GM23338 (cell line): ENCODE results near the gene CPNE5. TPM values are rescaled to one million over a fixed set of nuclear protein-coding genes. Genes with fewer than 3 reads are reported as not detected.

Experiments
- ATAC-seq: fragments of 200-7000 bp; cut with Tn5 transposase; 3 replicates; pipeline ENCODE4 v1.9.1; 2020
- DNase-seq: peaks from one replicate; pipeline ENCODE4 v3.0.0-alpha.2; 2015; ENCODE audit warnings: low spot score
- H2AFZ ChIP-seq: fragments of 200-600 bp; sonication (generic); 2 replicates; pipeline ENCODE4 v1.8.0; 2016; ENCODE audit warnings: antibody characterized with exemption, mild to moderate bottlenecking, moderate library complexity
- H3F3A ChIP-seq: fragments of 200-600 bp; sonication (generic); replicated peaks from 2 replicates; pipeline ENCODE4 v1.8.0; 2017; ENCODE audit warnings: antibody characterized with exemption, mixed run types, low read depth
- H3K27ac ChIP-seq: fragments of 200-600 bp; sonication (generic); 2 replicates; pipeline ENCODE4 v1.6.1; 2016; ENCODE audit warnings: low read depth
- H3K27me3 ChIP-seq: fragments of 200-600 bp; sonication (generic); 2 replicates; pipeline ENCODE4 v1.8.0; 2016; ENCODE audit warnings: mild to moderate bottlenecking, mixed run types, moderate library complexity; ENCODE audit not compliant: insufficient read depth
- H3K36me3 ChIP-seq: fragments of 200-600 bp; sonication (generic); 2 replicates; pipeline ENCODE4 v1.8.0; 2016; ENCODE audit warnings: mild to moderate bottlenecking; ENCODE audit not compliant: insufficient read depth
- H3K4me1 ChIP-seq: fragments of 200-600 bp; sonication (generic); 2 replicates; pipeline ENCODE4 v1.8.0; 2016; ENCODE audit warnings: mild to moderate bottlenecking, moderate library complexity; ENCODE audit not compliant: insufficient read depth
- H3K4me2 ChIP-seq: fragments of 200-600 bp; sonication (generic); 2 replicates; pipeline ENCODE4 v1.7.1; 2017; ENCODE audit warnings: mixed run types
- H3K4me3 ChIP-seq: fragments of 200-600 bp; sonication (generic); 2 replicates; pipeline ENCODE4 v1.6.1; 2016; ENCODE audit warnings: mixed run types
- H3K79me2 ChIP-seq: fragments of 200-600 bp; sonication (generic); replicated peaks from 2 replicates; pipeline ENCODE4 v1.8.0; 2017; ENCODE audit warnings: mild to moderate bottlenecking; ENCODE audit not compliant: insufficient read depth
- H3K9me2 ChIP-seq: fragments of 200-600 bp; sonication (generic); 2 replicates; pipeline ENCODE4 v1.8.0; 2017; ENCODE audit not compliant: insufficient read depth
- H4K20me1 ChIP-seq: fragments of 200-600 bp; sonication (generic); replicated peaks from 2 replicates; pipeline ENCODE4 v1.8.0; 2017; ENCODE audit warnings: mild to moderate bottlenecking; ENCODE audit not compliant: insufficient read depth
- H3K27ac Mint-ChIP-seq: 2 replicates; pipeline ENCODE4 v1.8.0; 2020; ENCODE audit warnings: inconsistent platforms, mild to moderate bottlenecking, moderate library complexity, mixed read lengths
- H3K27me3 Mint-ChIP-seq: 3 replicates; pipeline ENCODE4 v1.8.0; 2022; ENCODE audit warnings: low read depth, mild to moderate bottlenecking, moderate library complexity, mixed read lengths, inconsistent platforms; ENCODE audit not compliant: insufficient read depth, poor library complexity
- H3K36me3 Mint-ChIP-seq: 3 replicates; pipeline ENCODE4 v1.8.0; 2021; ENCODE audit warnings: low read depth, mild to moderate bottlenecking, inconsistent platforms, moderate library complexity, mixed read lengths
- H3K4me1 Mint-ChIP-seq: 3 replicates; pipeline ENCODE4 v1.8.0; 2020; ENCODE audit warnings: mild to moderate bottlenecking, inconsistent platforms, mixed read lengths
- H3K4me3 Mint-ChIP-seq: 3 replicates; pipeline ENCODE4 v1.8.0; 2021; ENCODE audit warnings: moderate library complexity, mild to moderate bottlenecking, inconsistent platforms, mixed read lengths
- H3K9me3 Mint-ChIP-seq: 3 replicates; pipeline ENCODE4 v1.8.0; 2020; ENCODE audit warnings: moderate library complexity, mild to moderate bottlenecking, inconsistent platforms, mixed read lengths
- CREB1 ChIP-seq: fragments of 250-450 bp; sonication (Bioruptor Pico); IDR thresholded peaks from 2 replicates; pipeline ENCODE4 v1.5.0; 2020; ENCODE audit warnings: low read depth, mild to moderate bottlenecking, moderate library complexity
- EZH2 ChIP-seq: fragments of 200-600 bp; sonication (generic); IDR thresholded peaks from one replicate; pipeline ENCODE4 v1.8.0; 2017; ENCODE audit warnings: antibody characterized with exemption, mild to moderate bottlenecking, low read depth; ENCODE audit not compliant: unreplicated experiment
- EZH2phosphoT487 ChIP-seq: fragments of 200-600 bp; sonication (generic); IDR thresholded peaks from one replicate; pipeline ENCODE4 v1.8.1; 2018; ENCODE audit warnings: antibody characterized with exemption; ENCODE audit not compliant: unreplicated experiment
- JUNB ChIP-seq: IDR thresholded peaks from one replicate; pipeline ENCODE4 v1.6.1; 2016; ENCODE audit warnings: antibody characterized with exemption; ENCODE audit not compliant: unreplicated experiment
- NANOG ChIP-seq: IDR thresholded peaks from 2 replicates; pipeline ENCODE4 v1.6.1; 2016; ENCODE audit warnings: antibody characterized with exemption, borderline replicate concordance
- POLR2AphosphoS5 ChIP-seq: IDR thresholded peaks from 2 replicates; pipeline ENCODE4 v1.6.1; 2016; ENCODE audit warnings: antibody characterized with exemption, low read depth
- STAT1 ChIP-seq: IDR thresholded peaks from one replicate; pipeline ENCODE4 v1.6.1; 2016; ENCODE audit warnings: antibody characterized with exemption; ENCODE audit not compliant: unreplicated experiment
- ZNF114 ChIP-seq: fragments of 250-450 bp; sonication (Bioruptor Pico); IDR thresholded peaks from 2 replicates; pipeline ENCODE4 v1.5.0; 2020; ENCODE audit warnings: mild to moderate bottlenecking, moderate library complexity
- ZNF331 ChIP-seq: fragments of 250-450 bp; sonication (Bioruptor Pico); IDR thresholded peaks from 2 replicates; pipeline ENCODE4 v1.5.0; 2020; ENCODE audit warnings: low read depth, mild to moderate bottlenecking, moderate library complexity
- polyA plus RNA-seq: library from polyadenylated mRNA; unstranded; fragments of >200 nt; fragmentation: Nextera tagmentation; extraction: Ambion mirVana; gene quantifications from 2 replicates; pipeline ENCODE4 v1.2.1, GENCODE V29; 2016
- total RNA-seq: library from RNA; depleted of rRNA; stranded (reverse); fragments of >200 nt; shearing (Covaris generic); gene quantifications from 2 replicates; pipeline ENCODE4 v1.2.3, GENCODE V29; 2014
- TF ChIP-seq, protein P1 (sequence below), 2 experiments: fragments of 200-600 bp in 1 of 2; sonication (generic) in 1 of 2; conservative IDR thresholded peaks; 2 replicates each; pipeline versions ENCODE4 v1.5.1 to v1.6.1; 2016 to 2017; ENCODE audit warnings: antibody characterized with exemption in 2 of 2, low read depth in 2 of 2, mild to moderate bottlenecking in 2 of 2, moderate library complexity in 1 of 2
- TF ChIP-seq, protein P2 (sequence below): IDR thresholded peaks from 2 replicates; pipeline ENCODE4 v1.6.1; 2016; ENCODE audit warnings: antibody characterized with exemption

Gene CPNE5
- total and polyA plus RNA-seq, 2 experiments from 2014 or later = 0.14 to 0.42 TPM

DNA sequence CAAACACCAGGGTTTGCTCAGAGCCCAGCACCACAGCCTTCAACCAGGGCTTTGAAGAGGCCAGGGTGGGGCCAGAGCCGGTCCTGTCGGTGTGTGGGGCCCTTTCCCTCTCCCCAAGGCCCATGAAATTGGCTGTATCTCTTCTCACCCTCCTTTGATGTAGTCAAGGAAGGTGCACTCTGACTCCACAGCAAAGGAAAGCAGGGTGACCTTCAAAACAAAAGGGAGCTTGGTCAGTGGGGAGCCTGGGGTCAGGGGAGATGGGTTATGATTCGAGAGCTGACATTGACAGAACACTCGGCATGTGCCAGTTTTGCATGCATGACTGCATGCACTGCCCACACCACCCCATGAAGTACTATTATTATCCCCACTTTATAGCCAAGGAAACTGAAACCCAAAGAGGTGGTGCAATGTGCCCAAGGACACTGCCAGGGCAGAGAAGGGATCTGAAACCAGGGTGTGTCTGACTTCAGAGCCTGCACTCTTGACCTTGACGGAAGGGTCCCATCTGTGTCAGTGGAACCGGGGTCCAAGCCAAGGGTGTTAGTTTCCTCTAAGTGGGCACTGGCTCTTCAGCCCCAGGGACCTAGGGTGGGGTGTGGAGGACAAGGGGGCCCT lies 86.2 kb downstream of the CPNE5 start (continued):
- no peak for TF ChIP-seq EZH2
- TF ChIP-seq POLR2AphosphoS5 = no peak

DNA sequence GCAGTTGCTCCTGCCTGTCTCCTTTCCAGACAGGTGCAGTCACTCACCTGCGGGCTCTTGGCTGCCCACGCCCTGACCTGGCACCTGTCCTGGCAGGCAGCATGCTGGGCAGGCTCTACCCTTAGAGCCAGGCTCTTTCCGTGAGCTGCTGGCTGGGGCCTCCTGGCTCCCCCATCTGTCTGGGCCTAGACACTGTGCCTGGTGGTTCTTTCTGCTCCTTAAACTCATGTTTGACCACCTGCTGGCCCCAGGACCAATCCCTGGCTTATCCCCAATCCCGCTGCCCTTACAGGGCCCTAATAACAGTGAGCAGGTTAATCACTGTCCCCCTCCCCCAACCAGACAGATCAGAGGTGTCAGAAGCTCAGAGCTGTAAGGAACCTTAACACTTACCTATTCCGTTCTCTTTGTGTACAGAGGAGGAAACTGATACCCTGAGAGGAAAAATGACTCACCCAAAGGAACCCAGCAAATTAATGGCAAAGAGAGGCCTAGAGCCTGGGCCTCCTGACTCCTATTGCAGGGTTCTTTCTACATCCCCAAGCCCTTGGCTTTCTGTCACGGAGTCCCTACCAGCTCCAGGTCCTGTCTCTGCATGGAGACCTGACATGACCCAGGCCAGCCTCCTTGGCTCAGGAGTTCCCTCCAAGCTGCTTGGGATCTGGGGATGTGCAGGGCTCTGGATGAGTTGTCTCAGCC lies 86.9 kb downstream of the CPNE5 start:
- ATAC-seq (no peak), DNase-seq (no peak)
- peaks cover 11% of the 10 kb centered on the region; the same call in 2 of the 3 replicates for H3K9me3 Mint-ChIP-seq
- no peak overlapping the region for H3K4me3 Mint-ChIP-seq
- Histone ChIP-seq H3K9me2 (no peaks in the 10 kb centered on the region), H4K20me1 (no peaks in the 10 kb centered on the region), H3K4me2 (no peak overlapping the region), H3K79me2 (no peaks in the 10 kb centered on the region), H3K4me3 (no peak overlapping the region), H2AFZ (no peak overlapping the region), H3K27ac (no peak overlapping the region), H3K27me3 (no peaks in the 10 kb centered on the region), H3F3A (no peaks in the 10 kb centered on the region), H3K4me1 (no peaks in the 10 kb centered on the region), H3K36me3 (no peaks in the 10 kb centered on the region)
- H3K4me1 Mint-ChIP-seq = peaks cover 8% of the 10 kb centered on the region
- H3K36me3 Mint-ChIP-seq = no peaks in the 10 kb centered on the region
- H3K27me3 Mint-ChIP-seq = peaks cover 9% of the 10 kb centered on the region
- no peak overlapping the region for H3K27ac Mint-ChIP-seq
- no peak for TF ChIP-seq NANOG
- no peak for TF ChIP-seq CREB1
- TF ChIP-seq EZH2 = no peak
- TF ChIP-seq ZNF331 (CRISPR knock-in tag) = no peak

DNA sequence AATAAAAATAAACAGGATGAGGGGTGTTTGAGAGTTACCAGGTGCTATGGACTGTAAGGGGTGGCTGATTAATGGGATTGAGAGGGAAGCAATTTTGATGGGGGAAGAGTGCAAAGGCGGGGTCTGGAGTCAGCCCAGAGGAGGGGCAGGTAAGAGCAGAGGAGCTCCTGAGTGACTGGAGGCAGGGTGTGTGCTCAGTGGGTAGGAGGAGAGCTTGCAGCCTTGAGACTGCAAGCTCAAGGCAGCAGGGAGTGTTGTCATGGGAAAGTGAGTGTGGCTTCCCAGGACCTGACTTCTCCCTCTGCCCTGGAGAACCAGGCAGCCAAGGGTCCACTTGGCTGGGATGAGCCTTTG lies 87.4 kb downstream of the CPNE5 start:
- H4K20me1 ChIP-seq = no peaks in the 10 kb centered on the region
- H2AFZ ChIP-seq = no peak overlapping the region
- no peaks in the 10 kb centered on the region for H3K4me1 ChIP-seq

DNA sequence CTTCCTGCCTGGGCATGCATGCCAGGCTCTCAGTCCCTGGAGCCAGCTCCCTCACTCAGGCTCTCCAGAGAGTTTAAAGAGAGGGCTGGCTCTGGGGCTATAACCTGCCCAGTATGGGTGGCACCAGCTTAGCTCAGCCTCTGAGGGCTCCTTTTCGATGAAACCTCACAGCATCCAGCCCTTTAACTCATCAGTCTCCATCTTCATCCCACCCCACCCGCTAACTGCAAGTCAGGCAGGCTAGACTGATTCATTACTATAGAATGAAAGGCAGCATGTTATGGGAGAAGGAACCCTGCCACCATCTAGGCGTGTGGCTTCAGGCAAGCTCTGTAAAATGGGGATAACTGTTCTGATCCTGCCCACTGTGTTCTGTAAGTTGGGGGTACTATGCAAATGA lies 88.2 kb downstream of the CPNE5 start:
- H3K79me2 ChIP-seq = no peaks in the 10 kb centered on the region
- no peak overlapping the region for H3K4me3 ChIP-seq
- H3K36me3 ChIP-seq = no peaks in the 10 kb centered on the region
- H3K4me3 Mint-ChIP-seq = no peak overlapping the region
- peaks cover 11% of the 10 kb centered on the region; the same call in 2 of the 3 replicates for H3K9me3 Mint-ChIP-seq
- no peak overlapping the region for H3K27ac Mint-ChIP-seq
- no peak overlapping the region for H3K4me2 ChIP-seq
- DNase-seq = no peak
- no peaks in the 10 kb centered on the region for H4K20me1 ChIP-seq
- no peaks in the 10 kb centered on the region for H3K27me3 ChIP-seq
- no peak overlapping the region for H2AFZ ChIP-seq
- peaks cover 12% of the 10 kb centered on the region for H3K27me3 Mint-ChIP-seq
- no peaks in the 10 kb centered on the region for H3K9me2 ChIP-seq
- H3F3A ChIP-seq = no peaks in the 10 kb centered on the region
- H3K4me1 Mint-ChIP-seq = peaks cover 8% of the 10 kb centered on the region
- no peaks in the 10 kb centered on the region for H3K4me1 ChIP-seq
- H3K27ac ChIP-seq = no peak overlapping the region
- ATAC-seq = no peak
- no peaks in the 10 kb centered on the region for H3K36me3 Mint-ChIP-seq
- no peak for TF ChIP-seq JUNB
- TF ChIP-seq, protein P1, sequence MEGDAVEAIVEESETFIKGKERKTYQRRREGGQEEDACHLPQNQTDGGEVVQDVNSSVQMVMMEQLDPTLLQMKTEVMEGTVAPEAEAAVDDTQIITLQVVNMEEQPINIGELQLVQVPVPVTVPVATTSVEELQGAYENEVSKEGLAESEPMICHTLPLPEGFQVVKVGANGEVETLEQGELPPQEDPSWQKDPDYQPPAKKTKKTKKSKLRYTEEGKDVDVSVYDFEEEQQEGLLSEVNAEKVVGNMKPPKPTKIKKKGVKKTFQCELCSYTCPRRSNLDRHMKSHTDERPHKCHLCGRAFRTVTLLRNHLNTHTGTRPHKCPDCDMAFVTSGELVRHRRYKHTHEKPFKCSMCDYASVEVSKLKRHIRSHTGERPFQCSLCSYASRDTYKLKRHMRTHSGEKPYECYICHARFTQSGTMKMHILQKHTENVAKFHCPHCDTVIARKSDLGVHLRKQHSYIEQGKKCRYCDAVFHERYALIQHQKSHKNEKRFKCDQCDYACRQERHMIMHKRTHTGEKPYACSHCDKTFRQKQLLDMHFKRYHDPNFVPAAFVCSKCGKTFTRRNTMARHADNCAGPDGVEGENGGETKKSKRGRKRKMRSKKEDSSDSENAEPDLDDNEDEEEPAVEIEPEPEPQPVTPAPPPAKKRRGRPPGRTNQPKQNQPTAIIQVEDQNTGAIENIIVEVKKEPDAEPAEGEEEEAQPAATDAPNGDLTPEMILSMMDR (conservative IDR thresholded peaks at IDR 0.05; ENCODE audit: low read depth in 2 of 2) = no peak
- TF ChIP-seq CREB1 = no peak
- TF ChIP-seq STAT1 = no peak
- TF ChIP-seq ZNF114 (CRISPR knock-in tag) = no peak
- TF ChIP-seq ZNF331 (CRISPR knock-in tag) = no peak
- TF ChIP-seq POLR2AphosphoS5 = no peak
- TF ChIP-seq, protein P2, sequence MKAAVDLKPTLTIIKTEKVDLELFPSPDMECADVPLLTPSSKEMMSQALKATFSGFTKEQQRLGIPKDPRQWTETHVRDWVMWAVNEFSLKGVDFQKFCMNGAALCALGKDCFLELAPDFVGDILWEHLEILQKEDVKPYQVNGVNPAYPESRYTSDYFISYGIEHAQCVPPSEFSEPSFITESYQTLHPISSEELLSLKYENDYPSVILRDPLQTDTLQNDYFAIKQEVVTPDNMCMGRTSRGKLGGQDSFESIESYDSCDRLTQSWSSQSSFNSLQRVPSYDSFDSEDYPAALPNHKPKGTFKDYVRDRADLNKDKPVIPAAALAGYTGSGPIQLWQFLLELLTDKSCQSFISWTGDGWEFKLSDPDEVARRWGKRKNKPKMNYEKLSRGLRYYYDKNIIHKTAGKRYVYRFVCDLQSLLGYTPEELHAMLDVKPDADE = no peak
- TF ChIP-seq EZH2phosphoT487 = no peak

More for the DNA sequence above, 87.4 kb downstream of the CPNE5 start:
- peaks cover 11% of the 10 kb centered on the region; the same call in 2 of the 3 replicates for H3K9me3 Mint-ChIP-seq
- H3K27me3 Mint-ChIP-seq = peaks cover 12% of the 10 kb centered on the region
- no peaks in the 10 kb centered on the region for H3K36me3 Mint-ChIP-seq
- no peak overlapping the region for H3K4me3 Mint-ChIP-seq
- ATAC-seq = no peak
- Histone ChIP-seq H3K36me3 (no peaks in the 10 kb centered on the region), H3K4me3 (no peak overlapping the region), H3K9me2 (no peaks in the 10 kb centered on the region), H3K4me2 (no peak overlapping the region), H3F3A (no peaks in the 10 kb centered on the region), H3K27me3 (no peaks in the 10 kb centered on the region), H3K79me2 (no peaks in the 10 kb centered on the region), H3K27ac (no peak overlapping the region)
- H3K4me1 Mint-ChIP-seq = peaks cover 8% of the 10 kb centered on the region
- no peak for DNase-seq
- no peak for TF ChIP-seq EZH2
- no peak for TF ChIP-seq JUNB
- H3K27ac Mint-ChIP-seq = no peak overlapping the region
